H1 (cell line): ENCODE results near the gene COL28A1. TPM values are rescaled to one million over a fixed set of nuclear protein-coding genes. Genes with fewer than 3 reads are reported as not detected.

Source experiments
- CTCF ChIA-PET: fragments of 300-600 bp; sonication (Branson Sonifier 250); formaldehyde crosslinking; loops from one replicate; lab custom pipeline; 2021; ENCODE audit not compliant: partially characterized antibody; lab: Charles Lee
- POLR2A ChIA-PET: fragments of 300-600 bp; sonication (Branson Sonifier 250); formaldehyde crosslinking; loops from one replicate; lab custom pipeline; 2021; ENCODE audit warnings: inconsistent platforms; ENCODE audit not compliant: partially characterized antibody; lab: Charles Lee
- DNase-seq, 2 experiments: peaks; one replicate each; pipeline versions ENCODE4 v3.0.0 to v3.0.0-alpha.2; 2010 to 2022; ENCODE audit warnings: low spot score in 2 of 2, low read depth in 1 of 2, mixed read lengths in 1 of 2
- FAIRE-seq: peaks from 2 replicates; lab custom pipeline; 2011; peaks lifted over from hg19 to GRCh38; lab: Jason Lieb, UNC
- H2AFZ ChIP-seq: 2 replicates; pipeline ENCODE4 v1.8.1; 2012; ENCODE audit warnings: low read length, inconsistent platforms
- H2AK5ac ChIP-seq: 2 replicates; pipeline ENCODE4 v1.6.1; 2013; ENCODE audit warnings: low read depth, low read length
- H2BK120ac ChIP-seq: replicated peaks from 2 replicates; pipeline ENCODE3; 2013; ENCODE audit warnings: low read depth, low read length, inconsistent platforms
- H2BK12ac ChIP-seq: 2 replicates; pipeline ENCODE4 v1.6.1; 2013; ENCODE audit warnings: low read depth, low read length
- H2BK15ac ChIP-seq: 2 replicates; pipeline ENCODE4 v1.6.1; 2013; ENCODE audit warnings: low read length
- H2BK20ac ChIP-seq: 2 replicates; pipeline ENCODE4 v1.6.1; 2013; ENCODE audit warnings: low read length
- H2BK5ac ChIP-seq: 2 replicates; pipeline ENCODE4 v1.6.1; 2013; ENCODE audit warnings: low read depth, low read length
- H3K14ac ChIP-seq: 2 replicates; pipeline ENCODE4 v1.6.1; 2013; ENCODE audit warnings: inconsistent platforms; ENCODE audit not compliant: insufficient read length
- H3K18ac ChIP-seq: 2 replicates; pipeline ENCODE4 v1.6.1; 2013; ENCODE audit warnings: low read length; ENCODE audit errors: extremely low read depth
- H3K23ac ChIP-seq: 2 replicates; pipeline ENCODE4 v1.6.1; 2013; ENCODE audit warnings: inconsistent platforms; ENCODE audit not compliant: insufficient read length
- H3K23me2 ChIP-seq: 2 replicates; pipeline ENCODE4 v1.6.1; 2013; ENCODE audit warnings: low read depth, low read length
- H3K27ac ChIP-seq: 2 replicates; pipeline ENCODE4 v1.6.1; 2011; ENCODE audit warnings: low read depth, low read length, inconsistent platforms
- H3K27me3 ChIP-seq, 4 experiments: replicated peaks in 1 of 4; 1 replicate in 1 of 4; 2 replicates in 3 of 4; pipeline versions ENCODE4 v1.6.1 to v1.8.1; 2011 to 2013; ENCODE audit warnings: low read length in 3 of 4, mild to moderate bottlenecking in 3 of 4, inconsistent platforms in 2 of 4, mixed read lengths in 2 of 4, moderate library complexity in 1 of 4; ENCODE audit not compliant: control insufficient read depth in 3 of 4, insufficient read depth in 3 of 4; ENCODE audit errors: extremely low read depth in 1 of 4
- H3K36me3 ChIP-seq, 4 experiments: 2 replicates each; pipeline versions ENCODE4 v1.6.1 to v1.8.1; 2011 to 2013; ENCODE audit warnings: mild to moderate bottlenecking in 4 of 4, low read length in 3 of 4, moderate library complexity in 2 of 4, control low read depth in 1 of 4, inconsistent platforms in 1 of 4; ENCODE audit not compliant: insufficient read depth in 4 of 4, control insufficient read depth in 2 of 4
- H3K4ac ChIP-seq: replicated peaks from 2 replicates; pipeline ENCODE3; 2013; ENCODE audit warnings: low read length, low read depth, mixed read lengths, inconsistent platforms; ENCODE audit not compliant: insufficient read length
- H3K4me1 ChIP-seq, 4 experiments: replicated peaks in 1 of 4; 1 replicate in 1 of 4; 2 replicates in 3 of 4; pipeline versions ENCODE4 v1.6.1 to v1.8.1; 2011 to 2013; ENCODE audit warnings: low read length in 3 of 4, inconsistent platforms in 2 of 4, mixed read lengths in 1 of 4; ENCODE audit not compliant: insufficient read depth in 4 of 4, control insufficient read depth in 3 of 4
- H3K4me2 ChIP-seq, 2 experiments: 2 replicates each; pipeline versions ENCODE4 v1.6.1 to v1.8.1; 2011 to 2013; ENCODE audit warnings: low read depth in 2 of 2, low read length in 2 of 2, control low read depth in 1 of 2, inconsistent platforms in 1 of 2, mild to moderate bottlenecking in 1 of 2; ENCODE audit not compliant: insufficient read depth in 1 of 2
- H3K4me3 ChIP-seq, 4 experiments: fragments of 200-600, 300-600 bp in 1 of 4; sonication (generic), shearing (Covaris generic), sonication (Bioruptor Twin) in 1 of 4; 2 replicates each; pipeline versions ENCODE4 v1.5.1 to v1.8.1; 2011 to 2016; ENCODE audit warnings: low read length in 4 of 4, low read depth in 3 of 4, control low read depth in 2 of 4, inconsistent platforms in 2 of 4, mild to moderate bottlenecking in 2 of 4, mixed read lengths in 1 of 4, moderate library complexity in 1 of 4; ENCODE audit not compliant: insufficient read depth in 2 of 4; ENCODE audit errors: extremely low read depth in 1 of 4
- H3K56ac ChIP-seq: replicated peaks from 2 replicates; pipeline ENCODE3; 2013; ENCODE audit warnings: low read depth, mild to moderate bottlenecking, mixed read lengths, low read length, inconsistent platforms; ENCODE audit not compliant: insufficient read length
- H3K79me1 ChIP-seq: 2 replicates; pipeline ENCODE4 v1.6.1; 2013; ENCODE audit warnings: low read depth, low read length, control low read depth
- H3K79me2 ChIP-seq, 2 experiments: 2 replicates each; pipeline versions ENCODE4 v1.6.1 to v1.8.1; 2012 to 2013; ENCODE audit warnings: low read length in 2 of 2, mild to moderate bottlenecking in 2 of 2, inconsistent platforms in 1 of 2; ENCODE audit not compliant: insufficient read depth in 2 of 2, control insufficient read depth in 1 of 2
- H3K9ac ChIP-seq, 4 experiments: replicated peaks in 1 of 4; 1 replicate in 1 of 4; 2 replicates in 3 of 4; pipeline versions ENCODE4 v1.6.1 to v1.8.1; 2011 to 2013; ENCODE audit warnings: low read depth in 3 of 4, low read length in 3 of 4, control low read depth in 2 of 4, mild to moderate bottlenecking in 2 of 4, moderate library complexity in 2 of 4, inconsistent platforms in 1 of 4; ENCODE audit errors: extremely low read depth in 1 of 4
- H3K9me3 ChIP-seq, 2 experiments: 2 replicates each; pipeline versions ENCODE4 v1.6.1 to v1.8.1; 2012 to 2013; ENCODE audit warnings: mild to moderate bottlenecking in 2 of 2, moderate library complexity in 2 of 2, control low read depth in 1 of 2, inconsistent platforms in 1 of 2, low read depth in 1 of 2, low read length in 1 of 2, mixed read lengths in 1 of 2; ENCODE audit not compliant: insufficient read depth in 2 of 2
- H4K20me1 ChIP-seq, 2 experiments: replicated peaks in 1 of 2; 2 replicates each; pipeline versions ENCODE3 to v1.8.1; 2011 to 2013; ENCODE audit warnings: inconsistent platforms in 2 of 2, low read length in 2 of 2, mild to moderate bottlenecking in 1 of 2; ENCODE audit not compliant: insufficient read depth in 2 of 2, control insufficient read depth in 1 of 2
- H4K5ac ChIP-seq: 2 replicates; pipeline ENCODE4 v1.6.1; 2013; ENCODE audit warnings: low read length, low read depth, mixed read lengths, inconsistent platforms; ENCODE audit not compliant: insufficient read length
- H4K8ac ChIP-seq: 2 replicates; pipeline ENCODE4 v1.8.0; 2013; ENCODE audit warnings: mild to moderate bottlenecking, moderate library complexity, low read length, inconsistent platforms; ENCODE audit not compliant: insufficient read depth; ENCODE audit errors: extremely low read depth
- H4K91ac ChIP-seq: replicated peaks from 2 replicates; pipeline ENCODE3; 2013; ENCODE audit warnings: low read length, mixed read lengths, inconsistent platforms; ENCODE audit not compliant: insufficient read length
- ATF3 ChIP-seq: IDR thresholded peaks from 2 replicates; pipeline ENCODE4 v1.6.1; 2011; ENCODE audit warnings: low read depth, mild to moderate bottlenecking, low read length; ENCODE audit not compliant: insufficient read depth
- BCL11A ChIP-seq, 2 experiments: IDR thresholded peaks; one replicate each; pipeline ENCODE4 v1.6.1; 2011; ENCODE audit warnings: low read depth in 2 of 2, low read length in 2 of 2, mild to moderate bottlenecking in 2 of 2
- CBX8 ChIP-seq: fragments of 300-800, 300-1000 bp; sonication (generic); IDR thresholded peaks from 2 replicates; pipeline ENCODE4 v1.7.1; 2016; ENCODE audit warnings: low read depth, low read length, borderline replicate concordance
- CEBPB ChIP-seq: IDR thresholded peaks from 2 replicates; pipeline ENCODE4 v1.6.1; 2012; ENCODE audit warnings: low read depth, low read length
- CREB1 ChIP-seq: IDR thresholded peaks from 2 replicates; pipeline ENCODE4 v1.6.1; 2012; ENCODE audit warnings: inconsistent platforms
- EGR1 ChIP-seq: IDR thresholded peaks from 2 replicates; pipeline ENCODE4 v1.6.1; 2011; ENCODE audit warnings: low read depth, low read length, borderline replicate concordance
- EP300 ChIP-seq, 2 experiments: IDR thresholded peaks; 1 replicate in 1 of 2; 2 replicates in 1 of 2; pipeline ENCODE4 v1.6.1; 2011 to 2012; ENCODE audit warnings: low read depth in 2 of 2, low read length in 2 of 2, mild to moderate bottlenecking in 2 of 2, borderline replicate concordance in 1 of 2, inconsistent platforms in 1 of 2, moderate library complexity in 1 of 2
- KDM1A ChIP-seq: fragments of 200-600, 300-600 bp; sonication (generic); IDR thresholded peaks from 2 replicates; pipeline ENCODE4 v1.7.1; 2016; ENCODE audit warnings: mild to moderate bottlenecking, low read length, borderline replicate concordance
- MAFK ChIP-seq: IDR thresholded peaks from 2 replicates; pipeline ENCODE4 v1.6.1; 2012; ENCODE audit warnings: low read depth, mild to moderate bottlenecking, improper control_type of control experiment, low read length
- NANOG ChIP-seq: IDR thresholded peaks from 2 replicates; pipeline ENCODE4 v1.6.1; 2011; ENCODE audit warnings: low read length, low read depth, mild to moderate bottlenecking, inconsistent platforms; ENCODE audit not compliant: insufficient read depth, poor library complexity, severe bottlenecking
- NRF1 ChIP-seq: IDR thresholded peaks from 2 replicates; pipeline ENCODE4 v1.6.1; 2011; ENCODE audit warnings: mild to moderate bottlenecking, low read depth, low read length, improper control_type of control experiment
- POU5F1 ChIP-seq: IDR thresholded peaks from 2 replicates; pipeline ENCODE4 v1.6.1; 2011; ENCODE audit warnings: low read depth, mild to moderate bottlenecking, low read length, moderate library complexity
- RFX5 ChIP-seq: IDR thresholded peaks from 2 replicates; pipeline ENCODE4 v1.6.1; 2011; ENCODE audit warnings: low read depth, low read length, improper control_type of control experiment, borderline replicate concordance
- SIX5 ChIP-seq: IDR thresholded peaks from 2 replicates; pipeline ENCODE4 v1.6.1; 2011; ENCODE audit warnings: mild to moderate bottlenecking, low read depth, low read length
- SP1 ChIP-seq: IDR thresholded peaks from 2 replicates; pipeline ENCODE4 v1.6.1; 2011; ENCODE audit warnings: low read depth, low read length
- WGBS, 2 experiments: shearing (Covaris generic) in 1 of 2; methylation state at CpG; one replicate each; pipeline versions ENCODE4 v1.1.6 to v1.1.7; 2013 to 2015; ENCODE audit warnings: low lambda C conversion rate in 2 of 2, mixed read lengths in 2 of 2, inconsistent platforms in 1 of 2, low coverage in 1 of 2, missing lambda C conversion rate in 1 of 2; ENCODE audit not compliant: insufficient replicate concordance in 2 of 2, insufficient coverage in 1 of 2, insufficient read length in 1 of 2; ENCODE audit errors: extremely low coverage in 1 of 2, missing lambda C conversion rate in 1 of 2; 5-methylcytosine and 5-hydroxymethylcytosine counted together
- polyA plus RNA-seq, 7 experiments: library from polyadenylated mRNA; depleted of rRNA in 3 of 7; stranded (reverse) in 5 of 7; unstranded in 2 of 7; fragments of >200 nt in 5 of 7; fragments of 200-250 nt in 2 of 7; gene quantifications; 1 replicate in 5 of 7; 2 replicates in 1 of 7; 4 replicates in 1 of 7; pipeline versions ENCODE4 v1.2.1 to v1.2.3, GENCODE V29; 2011 to 2013; ENCODE audit warnings: missing spikeins in 2 of 7, mixed read lengths in 2 of 7
- total RNA-seq: library from RNA; stranded (reverse); fragmentation: NEBNext Ultra II Directional; extraction: Animal tissue kit (Norgen Biotek cat#: 25700); gene quantifications from 2 replicates; pipeline ENCODE4 v1.2.1, GENCODE V29; 2021

Gene COL28A1
- total and polyA plus RNA-seq, 2 of the 8 experiments (the other 6 are each of a cell fraction or from before 2014, with no cell fraction given), result 0.22 to 0.38 TPM

GRCh38 chr7:7426676-7427075 lies 109.0 kb downstream of the COL28A1 start:
- Histone ChIP-seq H3K4me3 (no peak overlapping the region), H3K4ac (no peak overlapping the region), H2AK5ac (no peak overlapping the region), H2BK15ac (no peak overlapping the region), H3K4me1 (peaks cover 0 to 4% (median 0%) of the 10 kb centered on the region in 4 experiments; a peak in 1 of 7 replicates), H3K79me2 (no peaks in the 10 kb centered on the region), H3K79me1 (no peaks in the 10 kb centered on the region), H3K23me2 (no peaks in the 10 kb centered on the region), H4K20me1 (no peaks in the 10 kb centered on the region), H4K5ac (no peak overlapping the region), H2BK5ac (no peak overlapping the region), H3K36me3 (no peaks in the 10 kb centered on the region), H3K18ac (no peak overlapping the region), H3K56ac (no peak overlapping the region), H3K4me2 (no peak overlapping the region), H3K14ac (no peak overlapping the region), H2AFZ (no peak overlapping the region), H3K27me3 (no peaks in the 10 kb centered on the region), H3K9me3 (no peaks in the 10 kb centered on the region), H2BK120ac (no peak overlapping the region), H3K23ac (no peak overlapping the region), H2BK20ac (no peak overlapping the region), H3K9ac (no peak overlapping the region), H4K91ac (no peak overlapping the region), H3K27ac (no peak overlapping the region), H4K8ac (no peak overlapping the region), H2BK12ac (no peak overlapping the region)
- WGBS, 2 experiments, result 92% methylated on average over 2 of the region's 2 CpGs; no CpG with 5 or more reads in 1 of the 2 experiments
- FAIRE-seq (no peak), DNase-seq (no peak)
- POLR2A ChIA-PET, result no interaction called here
- CTCF ChIA-PET, result interaction anchor here (1.5 to 3.5 kb wide), 2 partner anchors 113 to 324 kb away, joined by 4 to 14 read pairs; no protein-coding TSS in a partner anchor
- TF ChIP-seq CEBPB, result no peak
- no peak for TF ChIP-seq EGR1
- no peak for TF ChIP-seq KDM1A
- TF ChIP-seq CBX8, result no peak
- no peak for TF ChIP-seq RFX5
- TF ChIP-seq SP1, result no peak
- no peak for TF ChIP-seq EP300 (IDR thresholded peaks at IDR 0.05; ENCODE audit: borderline replicate concordance in 1 of 2, low read depth in 2 of 2, low read length in 2 of 2)
- TF ChIP-seq CREB1, result no peak
- no peak for TF ChIP-seq BCL11A (IDR thresholded peaks at IDR 0.05; ENCODE audit: low read depth in 2 of 2, low read length in 2 of 2)
- no peak for TF ChIP-seq NRF1
- no peak for TF ChIP-seq MAFK
- TF ChIP-seq ATF3, result no peak
- no peak for TF ChIP-seq SIX5
- TF ChIP-seq POU5F1, result no peak
- no peak for TF ChIP-seq NANOG
